Peyer's patch (tissue), 4 donors: ENCODE measurements around the gene LIMS2.

Experiments used
- POLR2A ChIP-seq, 2 donors: fragments of 450-650 bp; IDR thresholded peaks; one replicate each; pipeline ENCODE4 v1.5.1; 2017; ENCODE audit warnings: antibody characterized with exemption in 2 of 2, mild to moderate bottlenecking in 2 of 2, moderate library complexity in 2 of 2
- TF ChIP-seq, protein P1 (sequence below), 6 experiments: fragments of 450-650 bp in 4 of 6; fragments of 200-600 bp in 2 of 6; sonication (generic) in 1 of 6; IDR thresholded peaks; one replicate each; pipeline ENCODE4 v1.5.1; 2017 to 2019; ENCODE audit warnings: antibody characterized with exemption in 6 of 6, mild to moderate bottlenecking in 3 of 6, moderate library complexity in 1 of 6

DNA sequence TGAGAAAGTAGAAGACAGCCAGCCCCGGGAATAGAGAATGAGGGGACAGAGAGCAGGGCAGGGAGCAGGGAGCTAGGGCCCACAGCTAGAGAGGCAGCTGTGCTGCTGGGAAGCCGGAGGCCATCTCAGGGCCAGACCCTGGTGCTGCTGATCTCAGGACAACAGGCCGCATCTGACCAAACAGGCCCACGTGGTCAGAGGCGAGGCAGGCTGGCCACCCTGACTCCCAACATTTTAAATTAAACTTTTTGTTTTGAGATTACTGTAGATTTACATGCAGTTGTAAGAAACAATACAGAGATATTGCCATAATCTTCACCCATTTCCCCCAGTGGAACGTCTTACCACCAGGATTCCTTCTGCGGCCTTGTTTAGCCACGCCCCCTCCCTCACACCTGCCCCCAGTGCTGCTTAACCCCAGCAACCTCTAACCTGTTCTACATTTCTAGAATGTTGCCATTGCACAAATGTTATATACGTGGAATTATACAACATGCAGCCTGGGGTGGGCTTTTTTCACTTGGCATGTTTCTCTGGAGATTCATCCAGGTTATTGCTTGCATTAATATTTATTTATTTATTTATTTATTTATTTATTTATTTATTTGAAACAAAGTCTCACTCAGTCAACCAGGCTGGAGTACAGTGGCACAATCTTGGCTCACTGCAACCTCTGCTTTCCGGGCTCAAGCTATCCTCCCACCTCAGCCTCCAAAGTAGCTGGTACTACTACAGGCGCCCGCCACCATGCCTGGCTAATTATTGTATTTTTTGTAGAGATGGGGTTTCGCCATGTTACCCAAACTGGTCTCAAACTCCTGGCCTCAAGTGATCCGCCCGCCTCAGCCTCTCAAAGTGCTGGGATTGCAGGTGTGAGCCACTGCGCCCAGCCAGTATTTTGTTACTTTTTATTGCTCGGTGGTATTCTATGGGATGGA lies 78.0 kb downstream of the LIMS2 start:
- TF ChIP-seq, protein P1, sequence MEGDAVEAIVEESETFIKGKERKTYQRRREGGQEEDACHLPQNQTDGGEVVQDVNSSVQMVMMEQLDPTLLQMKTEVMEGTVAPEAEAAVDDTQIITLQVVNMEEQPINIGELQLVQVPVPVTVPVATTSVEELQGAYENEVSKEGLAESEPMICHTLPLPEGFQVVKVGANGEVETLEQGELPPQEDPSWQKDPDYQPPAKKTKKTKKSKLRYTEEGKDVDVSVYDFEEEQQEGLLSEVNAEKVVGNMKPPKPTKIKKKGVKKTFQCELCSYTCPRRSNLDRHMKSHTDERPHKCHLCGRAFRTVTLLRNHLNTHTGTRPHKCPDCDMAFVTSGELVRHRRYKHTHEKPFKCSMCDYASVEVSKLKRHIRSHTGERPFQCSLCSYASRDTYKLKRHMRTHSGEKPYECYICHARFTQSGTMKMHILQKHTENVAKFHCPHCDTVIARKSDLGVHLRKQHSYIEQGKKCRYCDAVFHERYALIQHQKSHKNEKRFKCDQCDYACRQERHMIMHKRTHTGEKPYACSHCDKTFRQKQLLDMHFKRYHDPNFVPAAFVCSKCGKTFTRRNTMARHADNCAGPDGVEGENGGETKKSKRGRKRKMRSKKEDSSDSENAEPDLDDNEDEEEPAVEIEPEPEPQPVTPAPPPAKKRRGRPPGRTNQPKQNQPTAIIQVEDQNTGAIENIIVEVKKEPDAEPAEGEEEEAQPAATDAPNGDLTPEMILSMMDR (IDR thresholded peaks at IDR 0.05), result no peak
- no peak for TF ChIP-seq POLR2A (IDR thresholded peaks at IDR 0.05)
